H9 (cell line): ENCODE measurements around the gene HLA-DOA. TPM values are rescaled to one million over a fixed set of nuclear protein-coding genes. Genes with fewer than 3 reads are reported as not detected.

Source experiments
- DNase-seq: peaks from one replicate; pipeline ENCODE4 v3.0.0-alpha.2; 2017
- H2AFZ ChIP-seq: one replicate; pipeline ENCODE4 v1.6.1; 2013; ENCODE audit warnings: mild to moderate bottlenecking, low read length, control low read depth, moderate library complexity
- H2AK5ac ChIP-seq: 2 replicates; pipeline ENCODE4 v1.6.1; 2013; ENCODE audit warnings: low read length, control low read depth, mixed read lengths; ENCODE audit not compliant: insufficient read length
- H2BK120ac ChIP-seq: one replicate; pipeline ENCODE4 v1.6.1; 2013; ENCODE audit warnings: low read depth, mild to moderate bottlenecking, low read length, control low read depth, inconsistent platforms; ENCODE audit not compliant: poor library complexity, severe bottlenecking
- H2BK12ac ChIP-seq: 2 replicates; pipeline ENCODE4 v1.6.1; 2013; ENCODE audit warnings: low read length, control low read depth, mixed read lengths, low read depth; ENCODE audit not compliant: insufficient read length
- H2BK15ac ChIP-seq: 2 replicates; pipeline ENCODE4 v1.6.1; 2013; ENCODE audit warnings: low read depth, low read length, control low read depth
- H2BK20ac ChIP-seq: one replicate; pipeline ENCODE4 v1.6.1; 2013; ENCODE audit warnings: low read depth, mild to moderate bottlenecking, low read length, control low read depth, inconsistent platforms; ENCODE audit not compliant: poor library complexity, severe bottlenecking
- H2BK5ac ChIP-seq: 2 replicates; pipeline ENCODE4 v1.6.1; 2013; ENCODE audit warnings: low read length, control low read depth, mixed read lengths; ENCODE audit not compliant: insufficient read length
- H3K14ac ChIP-seq: 2 replicates; pipeline ENCODE4 v1.6.1; 2013; ENCODE audit warnings: low read length, control low read depth; ENCODE audit not compliant: insufficient read depth
- H3K18ac ChIP-seq: 2 replicates; pipeline ENCODE4 v1.6.1; 2013; ENCODE audit warnings: low read depth, mild to moderate bottlenecking, mixed read lengths, low read length, control low read depth; ENCODE audit not compliant: insufficient read length
- H3K23ac ChIP-seq: 2 replicates; pipeline ENCODE4 v1.6.1; 2013; ENCODE audit warnings: low read length, control low read depth, mixed read lengths, low read depth; ENCODE audit not compliant: insufficient read length
- H3K23me2 ChIP-seq: 2 replicates; pipeline ENCODE4 v1.6.1; 2013; ENCODE audit warnings: low read depth, mild to moderate bottlenecking, mixed read lengths, low read length, control low read depth; ENCODE audit not compliant: insufficient read length, poor library complexity, severe bottlenecking
- H3K27ac ChIP-seq: 2 replicates; pipeline ENCODE4 v1.5.1; 2013; ENCODE audit warnings: low read length, control low read depth, mixed read lengths, low read depth; ENCODE audit not compliant: insufficient read length
- H3K27me3 ChIP-seq: 2 replicates; pipeline ENCODE4 v1.6.1; 2013; ENCODE audit warnings: low read length, control low read depth, inconsistent platforms; ENCODE audit not compliant: insufficient read depth
- H3K4ac ChIP-seq: 2 replicates; pipeline ENCODE4 v1.6.1; 2013; ENCODE audit warnings: low read depth, mild to moderate bottlenecking, control low read depth, inconsistent platforms, low read length, moderate library complexity
- H3K4me1 ChIP-seq: 2 replicates; pipeline ENCODE4 v1.6.1; 2013; ENCODE audit warnings: low read length, control low read depth, inconsistent platforms; ENCODE audit not compliant: insufficient read depth
- H3K4me2 ChIP-seq: 2 replicates; pipeline ENCODE4 v1.6.1; 2013; ENCODE audit warnings: low read length, control low read depth, mixed read lengths; ENCODE audit not compliant: insufficient read length, insufficient read depth
- H3K56ac ChIP-seq: 2 replicates; pipeline ENCODE4 v1.6.1; 2013; ENCODE audit warnings: low read depth, mild to moderate bottlenecking, mixed read lengths, low read length, control low read depth; ENCODE audit not compliant: insufficient read length
- H3K79me1 ChIP-seq: 2 replicates; pipeline ENCODE4 v1.6.1; 2013; ENCODE audit warnings: low read depth, mild to moderate bottlenecking, moderate library complexity, low read length, control low read depth, inconsistent platforms; ENCODE audit not compliant: insufficient read depth, poor library complexity, severe bottlenecking
- H3K79me2 ChIP-seq: 2 replicates; pipeline ENCODE4 v1.6.1; 2013; ENCODE audit warnings: low read length, control low read depth, inconsistent platforms; ENCODE audit not compliant: insufficient read depth
- H3K9ac ChIP-seq: 2 replicates; pipeline ENCODE4 v1.6.1; 2013; ENCODE audit warnings: low read length, control low read depth, mixed read lengths; ENCODE audit not compliant: insufficient read length; ENCODE audit errors: extremely low read depth
- H3K9me3 ChIP-seq: one replicate; pipeline ENCODE4 v1.6.1; 2013; ENCODE audit warnings: low read depth, low read length, inconsistent platforms; ENCODE audit not compliant: control insufficient read depth
- H3T11ph ChIP-seq: one replicate; pipeline ENCODE4 v1.6.1; 2013; ENCODE audit warnings: mild to moderate bottlenecking, low read length, control low read depth, inconsistent platforms
- H4K20me1 ChIP-seq: one replicate; pipeline ENCODE4 v1.6.1; 2013; ENCODE audit not compliant: control insufficient read depth, insufficient read length, insufficient read depth
- H4K5ac ChIP-seq: 2 replicates; pipeline ENCODE4 v1.6.1; 2013; ENCODE audit warnings: low read depth, mild to moderate bottlenecking, mixed read lengths, low read length, control low read depth; ENCODE audit not compliant: insufficient read length
- H4K8ac ChIP-seq: replicated peaks from 2 replicates; pipeline ENCODE4 v1.6.1; 2013; ENCODE audit warnings: low read length, control low read depth, mixed read lengths, low read depth; ENCODE audit not compliant: insufficient read length
- H4K91ac ChIP-seq: 2 replicates; pipeline ENCODE4 v1.6.1; 2013; ENCODE audit warnings: low read depth, mild to moderate bottlenecking, moderate library complexity, mixed read lengths, low read length, control low read depth; ENCODE audit not compliant: insufficient read length
- H3K27ac Mint-ChIP-seq, 3 experiments: 2 replicates in 2 of 3; 3 replicates in 1 of 3; pipeline ENCODE4 v1.8.0; 2020 to 2021; ENCODE audit warnings: mixed read lengths in 3 of 3, mild to moderate bottlenecking in 1 of 3, moderate library complexity in 1 of 3
- H3K27me3 Mint-ChIP-seq: 2 replicates; pipeline ENCODE4 v1.8.0; 2021; ENCODE audit warnings: low read depth, mild to moderate bottlenecking, moderate library complexity, mixed read lengths
- H3K36me3 Mint-ChIP-seq, 3 experiments: 2 replicates in 2 of 3; 3 replicates in 1 of 3; pipeline ENCODE4 v1.8.0; 2020 to 2021; ENCODE audit warnings: low read depth in 3 of 3, mixed read lengths in 3 of 3; ENCODE audit not compliant: insufficient read depth in 1 of 3
- H3K4me1 Mint-ChIP-seq, 2 experiments: 2 replicates each; pipeline ENCODE4 v1.8.0; 2020; ENCODE audit warnings: mixed read lengths in 2 of 2
- H3K4me3 Mint-ChIP-seq, 2 experiments: 2 replicates in 1 of 2; 3 replicates in 1 of 2; pipeline ENCODE4 v1.8.0; 2020 to 2021; ENCODE audit warnings: mild to moderate bottlenecking in 2 of 2, mixed read lengths in 2 of 2, moderate library complexity in 1 of 2
- H3K9me3 Mint-ChIP-seq, 2 experiments: 2 replicates in 1 of 2; 3 replicates in 1 of 2; pipeline ENCODE4 v1.8.0; 2020; ENCODE audit warnings: mild to moderate bottlenecking in 2 of 2, mixed read lengths in 2 of 2, moderate library complexity in 1 of 2
- WGBS: extraction: QIAGEN DNeasy Blood & Tissue Kit; methylation state at CpG from one replicate; pipeline ENCODE4 v1.1.7; 2013; ENCODE audit warnings: missing lambda C conversion rate, low lambda C conversion rate, mixed read lengths; ENCODE audit not compliant: insufficient read length; ENCODE audit errors: extremely low coverage; 5-methylcytosine and 5-hydroxymethylcytosine counted together
- total RNA-seq: library from RNA; stranded (reverse); gene quantifications from 2 replicates; pipeline ENCODE4 v1.2.1, GENCODE V29; 2021
- TF ChIP-seq, protein P1 (sequence below): fragments of 200-600 bp; sonication (generic); conservative IDR thresholded peaks from 3 replicates; pipeline ENCODE4 v1.8.0; 2021; ENCODE audit warnings: antibody characterized with exemption, mild to moderate bottlenecking

Gene HLA-DOA
- total RNA-seq, 1 experiment from 2014 or later = 15.6 TPM

DNA sequence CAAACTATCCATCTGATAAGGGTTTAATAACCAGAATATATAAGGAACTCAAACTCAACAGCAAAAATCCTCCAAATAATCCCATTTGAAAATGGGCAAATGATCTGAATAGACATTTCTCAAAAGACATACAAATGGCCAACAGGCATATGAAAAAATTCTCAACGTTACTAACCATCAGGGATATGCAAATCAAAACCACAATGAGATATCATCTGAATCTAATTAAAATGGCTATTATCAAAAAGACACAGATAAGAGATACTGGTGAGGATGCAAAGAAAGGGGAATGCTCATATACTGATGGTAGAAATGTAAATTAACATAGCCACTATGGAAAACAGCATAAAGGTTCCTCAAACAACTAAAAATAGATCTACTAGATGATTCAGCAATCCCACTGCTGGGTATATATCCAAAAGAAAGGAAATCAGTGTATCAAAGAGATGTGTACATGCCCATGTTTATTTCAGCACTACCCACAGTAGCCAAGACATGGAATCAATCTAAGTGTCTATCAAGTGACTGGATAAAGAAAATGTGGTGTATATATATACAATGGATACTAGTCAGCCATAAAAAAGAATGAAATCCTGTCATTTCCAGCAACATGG, 47.1 kb downstream of the HLA-DOA start:
- DNase-seq = no peak
- Histone ChIP-seq H3K27ac (no peak overlapping the region), H2BK20ac (no peak overlapping the region), H4K8ac (no peak overlapping the region), H4K5ac (no peak overlapping the region), H3K18ac (no peak overlapping the region), H3K9me3 (no peaks in the 10 kb centered on the region), H3K23me2 (no peaks in the 10 kb centered on the region), H2BK5ac (no peak overlapping the region), H3K79me2 (no peaks in the 10 kb centered on the region; the same call in 1 of the 2 replicates), H3K79me1 (no peaks in the 10 kb centered on the region), H4K91ac (no peak overlapping the region), H2AK5ac (no peak overlapping the region), H2BK15ac (no peak overlapping the region), H3K9ac (no peak overlapping the region), H4K20me1 (no peaks in the 10 kb centered on the region), H3K14ac (no peak overlapping the region), H3K56ac (no peak overlapping the region), H3K4me1 (no peaks in the 10 kb centered on the region), H3K4me2 (no peak overlapping the region), H3K4ac (no peak overlapping the region), H2BK12ac (no peak overlapping the region), H3T11ph (no peak overlapping the region), H2BK120ac (no peak overlapping the region), H3K27me3 (no peaks in the 10 kb centered on the region), H3K23ac (no peak overlapping the region), H2AFZ (no peak overlapping the region)
- TF ChIP-seq, protein P1, sequence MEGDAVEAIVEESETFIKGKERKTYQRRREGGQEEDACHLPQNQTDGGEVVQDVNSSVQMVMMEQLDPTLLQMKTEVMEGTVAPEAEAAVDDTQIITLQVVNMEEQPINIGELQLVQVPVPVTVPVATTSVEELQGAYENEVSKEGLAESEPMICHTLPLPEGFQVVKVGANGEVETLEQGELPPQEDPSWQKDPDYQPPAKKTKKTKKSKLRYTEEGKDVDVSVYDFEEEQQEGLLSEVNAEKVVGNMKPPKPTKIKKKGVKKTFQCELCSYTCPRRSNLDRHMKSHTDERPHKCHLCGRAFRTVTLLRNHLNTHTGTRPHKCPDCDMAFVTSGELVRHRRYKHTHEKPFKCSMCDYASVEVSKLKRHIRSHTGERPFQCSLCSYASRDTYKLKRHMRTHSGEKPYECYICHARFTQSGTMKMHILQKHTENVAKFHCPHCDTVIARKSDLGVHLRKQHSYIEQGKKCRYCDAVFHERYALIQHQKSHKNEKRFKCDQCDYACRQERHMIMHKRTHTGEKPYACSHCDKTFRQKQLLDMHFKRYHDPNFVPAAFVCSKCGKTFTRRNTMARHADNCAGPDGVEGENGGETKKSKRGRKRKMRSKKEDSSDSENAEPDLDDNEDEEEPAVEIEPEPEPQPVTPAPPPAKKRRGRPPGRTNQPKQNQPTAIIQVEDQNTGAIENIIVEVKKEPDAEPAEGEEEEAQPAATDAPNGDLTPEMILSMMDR = no peak
- peaks cover 8 to 9% of the 10 kb centered on the region in 2 experiments for H3K4me1 Mint-ChIP-seq
- no peak overlapping the region for H3K27ac Mint-ChIP-seq
- H3K9me3 Mint-ChIP-seq = no peaks in the 10 kb centered on the region
- peaks cover 0 to 2% (median 0%) of the 10 kb centered on the region in 3 experiments; a peak in 2 of 7 replicates for H3K36me3 Mint-ChIP-seq
- no CpG with 5 or more reads among the region's 1 CpG for WGBS
- H3K27me3 Mint-ChIP-seq = no peaks in the 10 kb centered on the region
- H3K4me3 Mint-ChIP-seq = no peak overlapping the region
